Measurements from ENCODE around the gene C1QTNF8. TPM values are rescaled to one million over a fixed set of nuclear protein-coding genes. Genes with fewer than 3 reads are reported as not detected.
"Not testable (repeated sequence)": the region's sequence is repeated elsewhere in the genome, so short reads cannot be mapped to it uniquely, and the experiment has no call there.

C1QTNF8 gene
- total RNA-seq, 1 experiment from 2014 or later, result not detected

GRCh38 chr16:1090620-1091587 lies 5.1 kb downstream of the C1QTNF8 start:
- peaks cover 10% of the 10 kb centered on the region for H3K36me3 Mint-ChIP-seq (ENCODE audit: insufficient read depth, unreplicated experiment)
- CTCF ChIA-PET, result no interaction called here
- no peaks in the 10 kb centered on the region for H3K4me1 Mint-ChIP-seq (ENCODE audit: low read depth, unreplicated experiment)
- TF ChIP-seq CTCF (IDR thresholded peaks at IDR 0.05; ENCODE audit: unreplicated experiment), result no peak
- no peak overlapping the region for H3K27ac Mint-ChIP-seq (ENCODE audit: unreplicated experiment)
- H3K27me3 Mint-ChIP-seq (ENCODE audit: unreplicated experiment), result peaks cover 86% of the 10 kb centered on the region
- peaks cover 2% of the 10 kb centered on the region for H3K9me3 Mint-ChIP-seq (ENCODE audit: low read depth, unreplicated experiment)
- no peak for DNase-seq
- intact Hi-C loops (cut with micrococcal nuclease; ENCODE audit: unreplicated experiment), result no loop called here
- BruUV-seq (replicated peaks), result no TSS peak
- no peak overlapping the region for H3K4me3 Mint-ChIP-seq (ENCODE audit: low read depth, unreplicated experiment)

DNA sequence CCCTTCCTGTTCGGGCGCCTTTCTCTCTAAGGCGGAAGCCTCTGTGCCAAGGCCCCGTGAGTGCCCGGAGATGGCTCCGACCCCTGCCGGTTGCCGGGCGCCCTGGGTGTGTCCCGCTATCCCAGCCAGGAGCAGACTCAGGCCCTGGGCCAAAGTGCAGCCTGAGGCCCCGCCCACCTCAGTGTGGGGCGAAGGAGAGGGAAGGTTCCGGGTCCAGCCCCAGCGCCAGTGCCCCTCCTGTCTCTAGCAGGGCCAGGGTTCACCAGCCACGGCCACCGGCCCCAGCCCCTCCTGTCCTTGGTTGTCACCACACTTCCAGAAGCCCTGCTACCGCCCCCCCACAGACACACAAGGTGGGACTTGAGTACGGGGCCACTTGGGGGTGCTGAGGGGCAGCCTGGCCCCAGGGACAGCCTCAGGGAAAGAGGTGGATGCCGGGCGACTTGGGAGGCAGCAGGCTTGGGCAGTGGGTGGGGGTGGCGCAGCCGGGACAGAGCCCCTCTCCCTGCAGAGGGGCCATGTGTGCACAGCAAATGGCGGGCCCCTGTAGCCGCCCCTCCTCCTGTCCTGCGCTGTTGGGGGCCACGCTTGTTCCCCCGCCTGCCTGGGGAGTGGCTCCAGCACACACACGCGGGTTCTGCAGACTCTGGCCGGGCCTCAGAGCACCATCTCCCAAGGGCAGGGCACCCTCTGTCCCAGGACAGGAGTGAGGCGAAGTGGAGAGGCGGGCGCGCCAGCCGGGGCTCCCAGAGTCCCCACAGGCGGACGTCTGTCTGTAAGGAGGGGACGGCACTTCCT lies 6.0 kb downstream of the C1QTNF8 start:
- no TSS peak for BruUV-seq (replicated peaks)
- no peak overlapping the region for H3K27ac Mint-ChIP-seq (ENCODE audit: unreplicated experiment)

GRCh38 chr16:1089439-1089821 lies 6.6 kb downstream of the C1QTNF8 start:
- Mint-ChIP-seq H3K4me3 (ENCODE audit: low read depth, unreplicated experiment) (no peak overlapping the region), H3K36me3 (ENCODE audit: insufficient read depth, unreplicated experiment) (peaks cover 10% of the 10 kb centered on the region), H3K4me1 (ENCODE audit: low read depth, unreplicated experiment) (no peaks in the 10 kb centered on the region), H3K27me3 (ENCODE audit: unreplicated experiment) (peaks cover 96% of the 10 kb centered on the region), H3K27ac (ENCODE audit: unreplicated experiment) (no peak overlapping the region), H3K9me3 (ENCODE audit: low read depth, unreplicated experiment) (peaks cover 10% of the 10 kb centered on the region)
- BruUV-seq (replicated peaks), result no TSS peak
- no peak for DNase-seq
- intact Hi-C loops (cut with micrococcal nuclease; ENCODE audit: unreplicated experiment), result no loop called here
- TF ChIP-seq CTCF (IDR thresholded peaks at IDR 0.05; ENCODE audit: unreplicated experiment), result no peak
- CTCF ChIA-PET, result no interaction called here

More for the DNA sequence above, 6.0 kb downstream of the C1QTNF8 start:
- Mint-ChIP-seq H3K27me3 (ENCODE audit: unreplicated experiment) (peaks cover 90% of the 10 kb centered on the region), H3K4me1 (ENCODE audit: low read depth, unreplicated experiment) (no peaks in the 10 kb centered on the region), H3K4me3 (ENCODE audit: low read depth, unreplicated experiment) (peak overlapping the region; percentile 28), H3K36me3 (ENCODE audit: insufficient read depth, unreplicated experiment) (peaks cover 10% of the 10 kb centered on the region), H3K9me3 (ENCODE audit: low read depth, unreplicated experiment) (peaks cover 10% of the 10 kb centered on the region)
- intact Hi-C loops (cut with micrococcal nuclease; ENCODE audit: unreplicated experiment), result no loop called here
- TF ChIP-seq CTCF (IDR thresholded peaks at IDR 0.05; ENCODE audit: unreplicated experiment), result no peak
- CTCF ChIA-PET, result no interaction called here
- peak; percentile 73 for DNase-seq

GRCh38 chr16:1088295-1089170 lies 7.5 kb downstream of the C1QTNF8 start:
- no peak for DNase-seq
- peaks cover 98% of the 10 kb centered on the region for H3K27me3 Mint-ChIP-seq (ENCODE audit: unreplicated experiment)
- peaks cover 9% of the 10 kb centered on the region for H3K36me3 Mint-ChIP-seq (ENCODE audit: insufficient read depth, unreplicated experiment)
- H3K27ac Mint-ChIP-seq (ENCODE audit: unreplicated experiment), result no peak overlapping the region
- CTCF ChIA-PET, result no interaction called here
- TF ChIP-seq CTCF (IDR thresholded peaks at IDR 0.05; ENCODE audit: unreplicated experiment), result no peak
- no peaks in the 10 kb centered on the region for H3K4me1 Mint-ChIP-seq (ENCODE audit: low read depth, unreplicated experiment)
- H3K9me3 Mint-ChIP-seq (ENCODE audit: low read depth, unreplicated experiment), result peaks cover 10% of the 10 kb centered on the region
- no TSS peak for BruUV-seq (replicated peaks)
- H3K4me3 Mint-ChIP-seq (ENCODE audit: low read depth, unreplicated experiment), result no peak overlapping the region
- intact Hi-C loops (cut with micrococcal nuclease; ENCODE audit: unreplicated experiment), result no loop called here

GRCh38 chr16:1086443-1086842 lies 9.6 kb downstream of the C1QTNF8 start:
- CTCF ChIA-PET; H3K27ac Mint-ChIP-seq (ENCODE audit: unreplicated experiment); H3K9me3 Mint-ChIP-seq (ENCODE audit: low read depth, unreplicated experiment); BruUV-seq (replicated peaks); DNase-seq; intact Hi-C loops (cut with micrococcal nuclease; ENCODE audit: unreplicated experiment); H3K4me3 Mint-ChIP-seq (ENCODE audit: low read depth, unreplicated experiment); H3K36me3 Mint-ChIP-seq (ENCODE audit: insufficient read depth, unreplicated experiment): not testable (repeated sequence)
- peaks cover 100% of the 10 kb centered on the region for H3K27me3 Mint-ChIP-seq (ENCODE audit: unreplicated experiment)
- peaks cover 10% of the 10 kb centered on the region for H3K4me1 Mint-ChIP-seq (ENCODE audit: low read depth, unreplicated experiment)
